ENCODE results near the gene SKOR1. TPM values are rescaled to one million over a fixed set of nuclear protein-coding genes. Genes with fewer than 3 reads are reported as not detected.

The SKOR1 gene
- total and polyA plus RNA-seq, 2 experiments from 2014 or later, result 0.23 to 0.52 TPM

GRCh38 chr15:67786646-67787045, 38.7 kb upstream of the SKOR1 start:
- H2AFZ ChIP-seq, result no peak overlapping the region
- no peaks in the 10 kb centered on the region for H3K4me1 ChIP-seq (ENCODE audit: insufficient read depth)
- H3K9me2 ChIP-seq (replicated peaks; ENCODE audit: insufficient read depth), result no peaks in the 10 kb centered on the region
- no peak overlapping the region for H3K27ac ChIP-seq
- DNase-seq (ENCODE audit: low spot score), result no peak
- no peaks in the 10 kb centered on the region for H3K9me3 ChIP-seq (ENCODE audit: low read depth)
- H4K20me1 ChIP-seq (ENCODE audit: insufficient read depth, poor library complexity, severe bottlenecking), result no peaks in the 10 kb centered on the region
- no peak overlapping the region for H3K4me2 ChIP-seq
- no peaks in the 10 kb centered on the region for H3K79me2 ChIP-seq
- H3K4me3 ChIP-seq, result no peak overlapping the region
- no peak for TF ChIP-seq EZH2phosphoT487 (IDR thresholded peaks at IDR 0.05; ENCODE audit: low read depth, severe bottlenecking, unreplicated experiment)
- no peak for TF ChIP-seq EZH2 (IDR thresholded peaks at IDR 0.05; ENCODE audit: borderline replicate concordance)
- no peaks in the 10 kb centered on the region for H3K36me3 ChIP-seq (replicated peaks; ENCODE audit: insufficient read depth, low read depth)
- WGBS (ENCODE audit: low lambda C conversion rate, missing lambda C conversion rate), result 93% methylated on average over 4 of the region's 4 CpGs
- no peaks in the 10 kb centered on the region for H3K27me3 ChIP-seq

DNA sequence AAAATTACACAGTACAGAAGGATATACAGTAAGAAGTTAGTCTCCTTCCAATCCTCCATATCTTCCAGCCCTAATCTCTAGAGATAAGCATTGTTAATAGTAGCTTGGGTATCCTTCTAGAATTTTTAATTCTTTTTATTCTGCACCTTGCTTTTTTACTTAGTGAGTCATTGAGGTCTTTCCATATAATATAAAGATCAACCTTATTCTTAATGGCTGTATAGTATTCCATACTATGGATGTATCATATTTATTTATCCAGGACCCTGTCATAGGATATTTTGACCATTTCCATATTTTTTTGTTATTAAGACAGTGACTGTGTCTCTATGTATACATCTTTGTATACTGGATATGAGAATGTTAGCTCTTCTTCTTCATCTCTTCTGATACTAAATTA, 36.3 kb upstream of the SKOR1 start:
- H3K79me2 ChIP-seq, result no peaks in the 10 kb centered on the region
- TF ChIP-seq CTCF (IDR thresholded peaks at IDR 0.05; ENCODE audit: poor library complexity) (no peak), EZH2 (IDR thresholded peaks at IDR 0.05; ENCODE audit: borderline replicate concordance) (no peak), EZH2phosphoT487 (IDR thresholded peaks at IDR 0.05; ENCODE audit: low read depth, severe bottlenecking, unreplicated experiment) (no peak)
- no peaks in the 10 kb centered on the region for H3K36me3 ChIP-seq (replicated peaks; ENCODE audit: insufficient read depth, low read depth)
- no peaks in the 10 kb centered on the region for H3K27me3 ChIP-seq
- H3K4me2 ChIP-seq, result no peak overlapping the region
- DNase-seq (ENCODE audit: low spot score), result no peak
- H3K4me1 ChIP-seq (ENCODE audit: insufficient read depth), result no peaks in the 10 kb centered on the region
- H3K27ac ChIP-seq, result no peak overlapping the region
- H3K9me2 ChIP-seq (replicated peaks; ENCODE audit: insufficient read depth), result no peaks in the 10 kb centered on the region
- no peak overlapping the region for H3K4me3 ChIP-seq
- no peak overlapping the region for H2AFZ ChIP-seq
- no peaks in the 10 kb centered on the region for H4K20me1 ChIP-seq (ENCODE audit: insufficient read depth, poor library complexity, severe bottlenecking)
- no peaks in the 10 kb centered on the region for H3K9me3 ChIP-seq (ENCODE audit: low read depth)

GRCh38 chr15:67790610-67791319, 34.5 kb upstream of the SKOR1 start:
- DNase-seq (ENCODE audit: low spot score), result no peak
- Histone ChIP-seq H3K27me3 (no peaks in the 10 kb centered on the region), H3K4me3 (no peak overlapping the region), H4K20me1 (ENCODE audit: insufficient read depth, poor library complexity, severe bottlenecking) (no peaks in the 10 kb centered on the region), H3K36me3 (replicated peaks; ENCODE audit: insufficient read depth, low read depth) (no peaks in the 10 kb centered on the region), H3K9me3 (ENCODE audit: low read depth) (no peaks in the 10 kb centered on the region), H2AFZ (no peak overlapping the region), H3K27ac (no peak overlapping the region), H3K9me2 (replicated peaks; ENCODE audit: insufficient read depth) (no peaks in the 10 kb centered on the region), H3K4me2 (no peak overlapping the region), H3K79me2 (no peaks in the 10 kb centered on the region), H3K4me1 (ENCODE audit: insufficient read depth) (no peaks in the 10 kb centered on the region)
- TF ChIP-seq CTCF (IDR thresholded peaks at IDR 0.05; ENCODE audit: poor library complexity) (no peak), EZH2phosphoT487 (IDR thresholded peaks at IDR 0.05; ENCODE audit: low read depth, severe bottlenecking, unreplicated experiment) (no peak), EZH2 (IDR thresholded peaks at IDR 0.05; ENCODE audit: borderline replicate concordance) (no peak)
- WGBS (ENCODE audit: low lambda C conversion rate, missing lambda C conversion rate), result 85% methylated on average over 3 of the region's 3 CpGs

- Histone ChIP-seq H3K4me3 (no peak overlapping the region), H2AFZ (no peak overlapping the region), H3K27ac (no peak overlapping the region), H3K9me3 (ENCODE audit: low read depth) (no peaks in the 10 kb centered on the region), H3K36me3 (replicated peaks; ENCODE audit: insufficient read depth, low read depth) (no peaks in the 10 kb centered on the region), H4K20me1 (ENCODE audit: insufficient read depth, poor library complexity, severe bottlenecking) (no peaks in the 10 kb centered on the region), H3K4me1 (ENCODE audit: insufficient read depth) (no peaks in the 10 kb centered on the region), H3K27me3 (no peaks in the 10 kb centered on the region), H3K79me2 (no peaks in the 10 kb centered on the region), H3K4me2 (no peak overlapping the region), H3K9me2 (replicated peaks; ENCODE audit: insufficient read depth) (no peaks in the 10 kb centered on the region)
- DNase-seq (ENCODE audit: low spot score), result no peak
- WGBS (ENCODE audit: low lambda C conversion rate, missing lambda C conversion rate), result 62% methylated on average over 8 of the region's 8 CpGs
- no peak for TF ChIP-seq EZH2phosphoT487 (IDR thresholded peaks at IDR 0.05; ENCODE audit: low read depth, severe bottlenecking, unreplicated experiment)
- TF ChIP-seq EZH2 (IDR thresholded peaks at IDR 0.05; ENCODE audit: borderline replicate concordance), result no peak
- TF ChIP-seq CTCF (IDR thresholded peaks at IDR 0.05; ENCODE audit: poor library complexity), result no peak
Observed at GRCh38 chr15:67792250-67792942, 32.9 kb upstream of the SKOR1 start.
